ENCODE measurements around the gene TENT4B.

The TENT4B gene

DNA sequence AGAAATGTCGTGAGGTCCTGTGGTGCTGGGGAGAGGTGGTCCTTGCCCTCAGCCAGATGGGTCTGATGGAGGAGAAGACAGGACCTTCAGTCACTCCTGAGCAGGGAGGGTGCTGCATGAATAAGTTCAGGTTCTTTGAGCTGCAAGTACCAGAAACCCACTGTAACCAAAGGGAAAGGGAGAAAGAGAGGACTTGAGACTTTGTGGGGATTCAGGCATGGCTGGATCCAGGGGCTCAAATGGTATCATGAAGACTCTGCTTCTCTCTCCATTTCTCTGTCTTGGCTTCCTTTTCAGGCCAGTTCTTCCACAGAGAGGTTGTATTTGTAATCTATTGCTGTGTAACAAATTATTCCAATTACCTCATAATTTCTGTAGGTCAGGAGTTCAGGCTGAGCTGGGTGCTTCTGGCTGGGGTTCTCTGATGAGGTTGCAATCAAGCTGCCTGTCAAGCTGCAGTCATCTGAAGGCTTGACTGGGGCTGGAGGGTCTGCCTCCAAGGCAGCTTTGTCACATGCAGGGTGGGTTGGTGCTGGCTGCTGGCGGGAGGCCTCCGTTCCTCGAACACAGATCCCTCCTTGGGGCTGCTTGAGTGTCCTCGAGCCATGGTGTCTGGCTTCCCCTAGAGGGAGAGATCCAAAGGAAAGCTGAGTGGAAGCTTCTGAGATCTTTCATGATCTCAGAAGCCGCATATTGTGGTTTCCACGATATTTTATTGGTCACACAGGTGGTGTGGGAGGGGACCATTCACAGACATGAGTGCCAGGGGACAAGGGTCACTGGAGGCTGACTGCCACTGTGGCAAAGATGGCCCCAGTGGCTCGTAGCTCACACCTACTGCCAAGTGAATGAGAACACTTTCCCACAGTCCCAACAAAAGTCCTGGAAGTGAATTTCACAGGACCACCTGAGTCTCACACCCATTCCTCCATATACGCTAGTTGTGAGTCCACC is 107.4 kb downstream of the TENT4B start:
- DNase-seq, result no peak

GRCh38 chr16:50261160-50261706 is 108.1 kb downstream of the TENT4B start:
- DNase-seq, result no peak

DNA sequence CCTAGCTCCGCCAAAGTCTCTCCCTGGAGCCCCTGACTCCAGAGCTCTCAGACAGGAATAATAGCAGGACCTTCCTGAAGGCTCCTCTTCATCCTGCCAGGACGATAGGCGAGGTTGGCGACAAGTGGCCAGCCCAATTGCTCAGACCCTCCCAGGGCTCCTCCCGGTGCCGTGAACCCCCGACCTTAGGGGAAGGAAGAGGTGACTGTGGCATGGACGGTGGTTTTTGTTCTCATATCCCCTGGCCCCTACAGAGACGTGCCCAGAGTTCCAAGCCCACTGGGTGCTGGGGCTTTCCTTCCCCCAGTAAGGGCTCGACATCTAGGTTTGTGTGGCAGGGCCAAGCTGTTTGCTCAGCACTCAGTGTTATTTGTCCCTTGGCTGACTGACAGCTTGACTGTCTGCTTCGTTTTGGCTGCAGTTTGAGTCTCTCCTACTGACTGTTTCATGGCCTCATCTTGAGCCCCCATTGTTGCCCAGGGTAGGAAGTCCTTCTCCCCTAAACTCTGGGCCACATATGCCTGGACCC is 108.7 kb downstream of the TENT4B start:
- no peak for DNase-seq

- no peak for DNase-seq
Measured at GRCh38 chr16:50263060-50263909, 110.2 kb downstream of the TENT4B start.

DNA sequence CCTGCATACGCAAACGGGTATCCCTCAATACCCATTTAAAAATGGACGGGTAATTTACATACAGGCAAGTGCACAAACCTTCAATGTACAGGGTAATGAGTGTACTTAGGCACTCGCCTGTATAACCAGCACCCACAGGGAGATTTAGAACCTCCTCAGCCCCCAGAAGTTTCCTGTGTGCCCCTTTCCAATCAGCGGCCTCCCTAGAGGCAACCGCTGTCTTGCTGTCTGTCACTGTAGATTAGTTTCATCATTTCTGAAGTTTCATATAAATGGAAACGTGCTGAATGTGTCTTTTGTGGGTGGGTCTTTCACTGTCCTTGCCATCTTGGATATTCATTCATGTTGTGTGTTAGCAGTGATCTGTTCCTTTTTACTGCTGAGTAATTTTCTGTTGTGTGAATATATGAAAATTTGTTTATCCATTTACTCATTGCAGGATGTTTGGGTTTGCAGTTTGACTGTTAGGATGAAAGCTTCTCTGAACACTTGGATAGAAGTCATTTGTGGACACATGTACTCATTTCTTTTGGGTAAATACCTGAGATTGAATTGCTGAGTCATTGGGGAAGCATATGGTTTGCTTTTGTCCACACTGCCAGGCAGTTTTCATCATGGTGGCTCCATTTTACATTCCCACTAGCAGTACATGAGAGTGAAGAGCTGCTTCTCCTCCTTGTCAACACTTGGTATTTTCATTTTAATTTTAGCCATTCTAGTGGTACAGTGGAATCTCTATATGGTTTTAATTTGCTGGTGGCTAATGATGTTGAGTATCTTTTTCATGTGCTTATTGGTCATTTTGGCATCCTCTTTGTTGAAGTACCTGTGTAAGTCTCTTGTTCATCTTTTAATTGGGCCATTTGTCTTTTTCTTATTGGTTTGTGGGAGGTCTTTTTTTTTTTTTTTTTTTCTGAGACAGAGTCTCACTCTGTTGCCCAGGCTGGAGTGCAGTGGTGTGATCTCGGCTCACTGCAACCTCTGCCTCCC is 111.1 kb downstream of the TENT4B start:
- DNase-seq, result peak; percentile 92

GRCh38 chr16:50265260-50265659 is 112.2 kb downstream of the TENT4B start:
- peak; percentile 59 for DNase-seq

GRCh38 chr16:50265716-50266336 is 112.7 kb downstream of the TENT4B start:
- no peak for DNase-seq

GRCh38 chr16:50266337-50267091 is 113.4 kb downstream of the TENT4B start, which contains the start of gene ADCY7:
Gene ADCY7, plus strand, starts transcription at chr16:50266551. Its CDS starts 21,629 bp downstream, at chr16:50288180.
- peak; percentile 95 for DNase-seq

- DNase-seq, result no peak
Measured at GRCh38 chr16:50267151-50267631, 114.1 kb downstream of the TENT4B start.

GRCh38 chr16:50267651-50268050 is 114.5 kb downstream of the TENT4B start:
- DNase-seq, result peak; percentile 40

DNA sequence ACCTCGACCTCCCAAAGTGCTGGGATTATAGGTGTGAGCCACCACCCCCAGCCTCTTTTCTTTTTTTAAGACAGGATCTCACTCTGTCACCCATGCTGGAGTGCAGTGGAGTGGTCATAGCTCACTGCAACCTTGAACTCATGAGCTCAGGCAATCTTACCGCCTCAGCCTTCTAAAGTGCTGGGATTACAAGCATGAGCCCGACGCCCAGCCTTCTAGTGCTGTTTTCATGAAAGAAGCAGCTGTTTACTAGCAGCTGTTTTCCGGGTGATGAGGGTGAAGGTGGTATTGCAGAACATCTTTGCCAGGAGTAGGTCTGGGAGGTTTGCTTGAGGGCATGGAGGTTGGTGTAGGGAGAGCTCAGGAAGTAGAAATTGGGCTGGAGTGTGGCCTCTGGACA is 115.2 kb downstream of the TENT4B start:
- no peak for DNase-seq

DNA sequence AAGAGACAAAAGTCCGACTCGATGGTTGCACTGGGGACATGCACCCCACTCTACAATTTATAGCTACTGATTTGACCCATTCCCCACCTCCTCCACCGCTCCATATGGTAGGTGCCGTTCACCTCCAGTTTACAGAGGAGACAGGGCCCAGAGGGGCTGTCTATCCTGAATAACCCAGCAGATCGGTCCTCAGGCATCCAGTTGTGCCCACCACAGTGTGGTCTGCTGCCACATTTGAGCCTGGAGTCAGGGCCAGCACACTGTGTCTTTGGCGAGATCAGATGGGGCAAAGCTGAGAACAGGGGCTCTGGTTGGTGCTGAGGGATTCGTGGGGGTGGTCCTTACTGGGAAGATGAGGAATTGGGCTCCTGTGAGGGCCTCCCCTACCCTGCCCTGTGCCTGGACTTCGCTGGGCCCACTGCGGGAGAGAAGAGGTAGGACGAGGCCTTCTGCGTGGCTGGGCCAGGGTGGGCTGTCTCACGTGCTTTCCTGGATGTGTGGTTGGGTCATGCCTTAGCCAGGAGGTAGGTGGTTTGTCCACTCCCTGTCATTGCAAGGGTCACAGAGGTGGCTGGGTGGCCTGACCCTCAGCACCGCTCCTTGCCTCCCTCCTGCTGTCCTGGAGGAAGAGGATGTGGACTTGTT is 116.1 kb downstream of the TENT4B start:
- DNase-seq, result no peak

- no peak for DNase-seq
Measured at GRCh38 chr16:50269769-50270509, 116.8 kb downstream of the TENT4B start.

GRCh38 chr16:50270510-50271147 is 117.5 kb downstream of the TENT4B start:
- no peak for DNase-seq

DNA sequence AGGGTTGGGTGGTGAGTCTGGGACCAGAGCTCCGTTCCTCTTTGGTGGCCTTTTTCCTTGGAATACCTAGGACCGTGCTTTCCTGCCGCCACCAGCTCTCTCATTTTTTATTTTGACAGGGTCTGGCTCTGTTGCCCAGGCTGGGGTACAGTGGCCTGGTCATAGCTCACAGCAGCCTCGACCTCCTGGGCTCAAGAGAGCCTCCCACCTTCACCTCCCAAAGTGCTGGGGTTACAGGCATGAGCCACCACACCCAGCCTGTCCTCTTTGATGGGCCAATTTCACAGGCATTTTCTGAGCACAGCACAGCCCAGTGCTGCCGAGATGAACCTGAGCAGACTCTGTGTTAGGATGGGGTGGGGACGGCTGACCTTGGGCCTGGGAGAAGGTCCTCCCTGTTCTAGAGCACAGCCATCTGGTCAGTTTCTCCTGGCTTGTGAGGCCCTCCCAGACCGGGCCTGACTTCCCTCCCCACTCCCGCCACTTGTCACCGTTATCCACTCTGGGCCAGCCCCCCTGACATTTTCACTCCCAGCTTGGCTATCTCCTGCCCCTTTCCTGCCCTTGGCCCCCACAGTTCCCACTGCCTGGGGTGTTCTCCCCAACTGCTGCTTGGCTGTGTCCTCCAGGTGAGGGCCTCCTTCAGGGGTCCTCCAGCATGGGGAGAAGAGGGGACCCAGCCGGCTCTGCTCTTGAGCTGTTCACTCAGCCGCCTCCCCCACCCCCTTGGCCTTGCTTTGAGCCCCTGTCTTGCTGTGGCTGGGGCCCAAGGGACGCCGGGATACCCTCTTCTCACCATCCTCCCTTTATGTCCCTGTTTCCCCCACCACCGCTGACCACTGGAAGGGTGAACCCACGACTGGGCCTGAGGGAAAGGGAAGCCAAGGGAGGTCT is 118.3 kb downstream of the TENT4B start:
- DNase-seq, result no peak

GRCh38 chr16:50272111-50272571 is 119.0 kb downstream of the TENT4B start:
- no peak for DNase-seq

DNA sequence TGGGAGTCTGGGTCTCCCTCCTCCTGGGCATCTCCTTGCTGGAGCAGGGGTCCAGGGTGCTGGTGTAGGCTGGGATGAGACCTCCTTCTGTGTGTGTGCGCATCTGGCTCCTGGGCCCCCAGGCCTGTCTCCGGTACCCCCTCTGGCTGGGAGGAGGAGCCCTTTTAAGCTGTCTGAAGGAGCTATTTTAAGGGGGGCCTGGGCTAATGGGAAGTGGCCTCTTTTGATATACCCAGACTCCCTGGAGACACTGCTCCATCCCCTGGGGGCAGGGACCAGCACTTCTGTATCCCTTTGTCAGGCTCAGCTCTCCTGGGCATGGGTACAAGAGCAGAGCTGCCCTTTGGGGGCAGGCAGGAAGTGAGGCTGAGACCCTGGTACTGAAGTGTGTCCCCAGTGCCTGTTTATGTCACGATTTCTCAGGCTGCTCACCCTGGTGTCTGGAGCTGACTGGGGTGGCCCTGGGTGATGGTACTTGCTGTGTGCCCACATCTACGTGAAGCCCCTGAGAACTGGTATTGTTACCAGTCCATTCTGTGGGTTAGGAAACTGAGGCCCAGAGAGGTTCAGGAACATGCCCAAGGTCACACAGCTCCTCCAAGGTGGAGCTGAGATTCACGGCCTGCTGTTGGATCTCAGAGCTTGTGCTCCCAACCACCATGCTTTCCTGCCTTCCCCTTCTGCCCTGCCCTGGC is 119.7 kb downstream of the TENT4B start:
- no peak for DNase-seq

Data from activated CD4-positive, alpha-beta T cell treated with anti-CD3 and anti-CD28 coated beads, Interleukin-2, amount 50 U/mL, for 16 hours (primary cell).